H9 (cell line): Measurements from ENCODE around the gene BICD1. TPM values are rescaled to one million over a fixed set of nuclear protein-coding genes. Genes with fewer than 3 reads are reported as not detected.

Source experiments
- DNase-seq: peaks from one replicate; pipeline ENCODE4 v3.0.0-alpha.2; 2017
- H2AFZ ChIP-seq: one replicate; pipeline ENCODE4 v1.6.1; 2013; ENCODE audit warnings: mild to moderate bottlenecking, low read length, control low read depth, moderate library complexity
- H2AK5ac ChIP-seq: 2 replicates; pipeline ENCODE4 v1.6.1; 2013; ENCODE audit warnings: low read length, control low read depth, mixed read lengths; ENCODE audit not compliant: insufficient read length
- H2BK120ac ChIP-seq: one replicate; pipeline ENCODE4 v1.6.1; 2013; ENCODE audit warnings: low read depth, mild to moderate bottlenecking, low read length, control low read depth, inconsistent platforms; ENCODE audit not compliant: poor library complexity, severe bottlenecking
- H2BK12ac ChIP-seq: 2 replicates; pipeline ENCODE4 v1.6.1; 2013; ENCODE audit warnings: low read length, control low read depth, mixed read lengths, low read depth; ENCODE audit not compliant: insufficient read length
- H2BK15ac ChIP-seq: 2 replicates; pipeline ENCODE4 v1.6.1; 2013; ENCODE audit warnings: low read depth, low read length, control low read depth
- H2BK20ac ChIP-seq: one replicate; pipeline ENCODE4 v1.6.1; 2013; ENCODE audit warnings: low read depth, mild to moderate bottlenecking, low read length, control low read depth, inconsistent platforms; ENCODE audit not compliant: poor library complexity, severe bottlenecking
- H2BK5ac ChIP-seq: 2 replicates; pipeline ENCODE4 v1.6.1; 2013; ENCODE audit warnings: low read length, control low read depth, mixed read lengths; ENCODE audit not compliant: insufficient read length
- H3K14ac ChIP-seq: 2 replicates; pipeline ENCODE4 v1.6.1; 2013; ENCODE audit warnings: low read length, control low read depth; ENCODE audit not compliant: insufficient read depth
- H3K18ac ChIP-seq: 2 replicates; pipeline ENCODE4 v1.6.1; 2013; ENCODE audit warnings: low read depth, mild to moderate bottlenecking, mixed read lengths, low read length, control low read depth; ENCODE audit not compliant: insufficient read length
- H3K23ac ChIP-seq: 2 replicates; pipeline ENCODE4 v1.6.1; 2013; ENCODE audit warnings: low read length, control low read depth, mixed read lengths, low read depth; ENCODE audit not compliant: insufficient read length
- H3K23me2 ChIP-seq: 2 replicates; pipeline ENCODE4 v1.6.1; 2013; ENCODE audit warnings: low read depth, mild to moderate bottlenecking, mixed read lengths, low read length, control low read depth; ENCODE audit not compliant: insufficient read length, poor library complexity, severe bottlenecking
- H3K27ac ChIP-seq: 2 replicates; pipeline ENCODE4 v1.5.1; 2013; ENCODE audit warnings: low read length, control low read depth, mixed read lengths, low read depth; ENCODE audit not compliant: insufficient read length
- H3K27me3 ChIP-seq: 2 replicates; pipeline ENCODE4 v1.6.1; 2013; ENCODE audit warnings: low read length, control low read depth, inconsistent platforms; ENCODE audit not compliant: insufficient read depth
- H3K4ac ChIP-seq: 2 replicates; pipeline ENCODE4 v1.6.1; 2013; ENCODE audit warnings: low read depth, mild to moderate bottlenecking, control low read depth, inconsistent platforms, low read length, moderate library complexity
- H3K4me1 ChIP-seq: 2 replicates; pipeline ENCODE4 v1.6.1; 2013; ENCODE audit warnings: low read length, control low read depth, inconsistent platforms; ENCODE audit not compliant: insufficient read depth
- H3K4me2 ChIP-seq: 2 replicates; pipeline ENCODE4 v1.6.1; 2013; ENCODE audit warnings: low read length, control low read depth, mixed read lengths; ENCODE audit not compliant: insufficient read length, insufficient read depth
- H3K56ac ChIP-seq: 2 replicates; pipeline ENCODE4 v1.6.1; 2013; ENCODE audit warnings: low read depth, mild to moderate bottlenecking, mixed read lengths, low read length, control low read depth; ENCODE audit not compliant: insufficient read length
- H3K79me1 ChIP-seq: 2 replicates; pipeline ENCODE4 v1.6.1; 2013; ENCODE audit warnings: low read depth, mild to moderate bottlenecking, moderate library complexity, low read length, control low read depth, inconsistent platforms; ENCODE audit not compliant: insufficient read depth, poor library complexity, severe bottlenecking
- H3K79me2 ChIP-seq: 2 replicates; pipeline ENCODE4 v1.6.1; 2013; ENCODE audit warnings: low read length, control low read depth, inconsistent platforms; ENCODE audit not compliant: insufficient read depth
- H3K9ac ChIP-seq: 2 replicates; pipeline ENCODE4 v1.6.1; 2013; ENCODE audit warnings: low read length, control low read depth, mixed read lengths; ENCODE audit not compliant: insufficient read length; ENCODE audit errors: extremely low read depth
- H3K9me3 ChIP-seq: one replicate; pipeline ENCODE4 v1.6.1; 2013; ENCODE audit warnings: low read depth, low read length, inconsistent platforms; ENCODE audit not compliant: control insufficient read depth
- H3T11ph ChIP-seq: one replicate; pipeline ENCODE4 v1.6.1; 2013; ENCODE audit warnings: mild to moderate bottlenecking, low read length, control low read depth, inconsistent platforms
- H4K20me1 ChIP-seq: one replicate; pipeline ENCODE4 v1.6.1; 2013; ENCODE audit not compliant: control insufficient read depth, insufficient read length, insufficient read depth
- H4K5ac ChIP-seq: 2 replicates; pipeline ENCODE4 v1.6.1; 2013; ENCODE audit warnings: low read depth, mild to moderate bottlenecking, mixed read lengths, low read length, control low read depth; ENCODE audit not compliant: insufficient read length
- H4K8ac ChIP-seq: replicated peaks from 2 replicates; pipeline ENCODE4 v1.6.1; 2013; ENCODE audit warnings: low read length, control low read depth, mixed read lengths, low read depth; ENCODE audit not compliant: insufficient read length
- H4K91ac ChIP-seq: 2 replicates; pipeline ENCODE4 v1.6.1; 2013; ENCODE audit warnings: low read depth, mild to moderate bottlenecking, moderate library complexity, mixed read lengths, low read length, control low read depth; ENCODE audit not compliant: insufficient read length
- H3K27ac Mint-ChIP-seq, 3 experiments: 2 replicates in 2 of 3; 3 replicates in 1 of 3; pipeline ENCODE4 v1.8.0; 2020 to 2021; ENCODE audit warnings: mixed read lengths in 3 of 3, mild to moderate bottlenecking in 1 of 3, moderate library complexity in 1 of 3
- H3K27me3 Mint-ChIP-seq: 2 replicates; pipeline ENCODE4 v1.8.0; 2021; ENCODE audit warnings: low read depth, mild to moderate bottlenecking, moderate library complexity, mixed read lengths
- H3K36me3 Mint-ChIP-seq, 3 experiments: 2 replicates in 2 of 3; 3 replicates in 1 of 3; pipeline ENCODE4 v1.8.0; 2020 to 2021; ENCODE audit warnings: low read depth in 3 of 3, mixed read lengths in 3 of 3; ENCODE audit not compliant: insufficient read depth in 1 of 3
- H3K4me1 Mint-ChIP-seq, 2 experiments: 2 replicates each; pipeline ENCODE4 v1.8.0; 2020; ENCODE audit warnings: mixed read lengths in 2 of 2
- H3K4me3 Mint-ChIP-seq, 2 experiments: 2 replicates in 1 of 2; 3 replicates in 1 of 2; pipeline ENCODE4 v1.8.0; 2020 to 2021; ENCODE audit warnings: mild to moderate bottlenecking in 2 of 2, mixed read lengths in 2 of 2, moderate library complexity in 1 of 2
- H3K9me3 Mint-ChIP-seq, 2 experiments: 2 replicates in 1 of 2; 3 replicates in 1 of 2; pipeline ENCODE4 v1.8.0; 2020; ENCODE audit warnings: mild to moderate bottlenecking in 2 of 2, mixed read lengths in 2 of 2, moderate library complexity in 1 of 2
- CTCF ChIP-seq: fragments of 200-600 bp; sonication (generic); conservative IDR thresholded peaks from 3 replicates; pipeline ENCODE4 v1.8.0; 2021; ENCODE audit warnings: antibody characterized with exemption, mild to moderate bottlenecking
- WGBS: extraction: QIAGEN DNeasy Blood & Tissue Kit; methylation state at CpG from one replicate; pipeline ENCODE4 v1.1.7; 2013; ENCODE audit warnings: missing lambda C conversion rate, low lambda C conversion rate, mixed read lengths; ENCODE audit not compliant: insufficient read length; ENCODE audit errors: extremely low coverage; 5-methylcytosine and 5-hydroxymethylcytosine counted together
- total RNA-seq: library from RNA; stranded (reverse); gene quantifications from 2 replicates; pipeline ENCODE4 v1.2.1, GENCODE V29; 2021

BICD1 gene
- total RNA-seq, 1 experiment from 2014 or later, result 134 TPM

- Mint-ChIP-seq H3K4me1 (peaks cover 32 to 50% of the 10 kb centered on the region in 2 experiments), H3K27me3 (no peaks in the 10 kb centered on the region), H3K27ac (peak overlapping the region; percentile 92 to 99 (median 93)), H3K4me3 (peak overlapping the region; percentile 95 to 97), H3K9me3 (peaks cover 0 to 2% of the 10 kb centered on the region in 2 experiments; a peak in 2 of 5 replicates), H3K36me3 (peaks cover 9 to 37% (median 35%) of the 10 kb centered on the region in 3 experiments)
- H2AK5ac ChIP-seq, result no peak overlapping the region
- H3K4me1 ChIP-seq, result peaks cover 7% of the 10 kb centered on the region; the same call in 1 of the 2 replicates
- peak overlapping the region; percentile 25 for H2BK12ac ChIP-seq
- H3T11ph ChIP-seq, result no peak overlapping the region
- H3K56ac ChIP-seq, result no peak overlapping the region
- no peak for TF ChIP-seq CTCF
- peak overlapping the region; percentile 69 for H3K9ac ChIP-seq
- H3K79me1 ChIP-seq, result no peaks in the 10 kb centered on the region
- peak; percentile 76 for DNase-seq
- H3K18ac ChIP-seq, result peak overlapping the region; percentile 85
- no peaks in the 10 kb centered on the region for H4K20me1 ChIP-seq
- no peak overlapping the region for H4K91ac ChIP-seq
- H3K4me2 ChIP-seq, result peak overlapping the region; percentile 98
- no peak overlapping the region for H2BK15ac ChIP-seq
- H2AFZ ChIP-seq, result no peak overlapping the region
- H3K4ac ChIP-seq, result no peak overlapping the region
- H2BK20ac ChIP-seq, result no peak overlapping the region
- H3K27me3 ChIP-seq, result no peaks in the 10 kb centered on the region
- H3K23me2 ChIP-seq, result peaks cover 5% of the 10 kb centered on the region
- no peak overlapping the region for H4K5ac ChIP-seq
- H4K8ac ChIP-seq, result no peak overlapping the region
- H3K27ac ChIP-seq, result peak overlapping the region; percentile 85
- peak overlapping the region; percentile 86 for H3K14ac ChIP-seq
- peaks cover 31% of the 10 kb centered on the region; the same call in 1 of the 2 replicates for H3K79me2 ChIP-seq
- WGBS, result no CpG with 5 or more reads among the region's 15 CpGs
- H3K9me3 ChIP-seq, result no peaks in the 10 kb centered on the region
- H2BK120ac ChIP-seq, result no peak overlapping the region
- no peak overlapping the region for H2BK5ac ChIP-seq
- H3K23ac ChIP-seq, result no peak overlapping the region
These were observed 293.5 kb downstream of the BICD1 start for GRCh38 chr12:32400114-32400672.
